IMR-90 (cell line): ENCODE data around the gene SMIM29. TPM values are rescaled to one million over a fixed set of nuclear protein-coding genes. Genes with fewer than 3 reads are reported as not detected.

Experiments used
- ATAC-seq: fragments of 200-7000 bp; cut with Tn5 transposase; 2 replicates; pipeline ENCODE4 v1.9.1; 2020; ENCODE audit warnings: low read depth, mild to moderate bottlenecking, moderate library complexity
- BruUV-seq: library from RNA; stranded (reverse); fragments of 400-500 nt; replicated peaks from 2 replicates; lab custom pipeline; 2021; lab: Mats Ljungman, UMichigan
- CTCF ChIA-PET: fragments of 300-600 bp; formaldehyde crosslinking; extraction: SDS; loops from one replicate; lab custom pipeline; 2021; ENCODE audit warnings: antibody characterized with exemption; lab: Yijun Ruan, JAX
- POLR2A ChIA-PET: fragments of 300-600 bp; sonication (Branson Sonifier 250); formaldehyde crosslinking; loops from one replicate; lab custom pipeline; 2022; ENCODE audit warnings: antibody characterized with exemption; ENCODE audit not compliant: unreplicated experiment; lab: Charles Lee
- DNase-seq: peaks from one replicate; pipeline ENCODE4 v3.0.0; 2013
- H2AFZ ChIP-seq: replicated peaks from 2 replicates; pipeline ENCODE3; 2013; ENCODE audit warnings: low read length, mild to moderate bottlenecking; ENCODE audit not compliant: poor library complexity
- H2AK5ac ChIP-seq: 2 replicates; pipeline ENCODE4 v1.6.1; 2013; ENCODE audit warnings: low read depth, low read length, inconsistent platforms
- H2AK9ac ChIP-seq: replicated peaks from 2 replicates; pipeline ENCODE3; 2013; ENCODE audit warnings: mild to moderate bottlenecking, low read depth, low read length, moderate library complexity; ENCODE audit not compliant: poor library complexity
- H2BK120ac ChIP-seq: 2 replicates; pipeline ENCODE4 v1.6.1; 2013; ENCODE audit warnings: low read depth, low read length, inconsistent platforms
- H2BK15ac ChIP-seq: 3 replicates; pipeline ENCODE4 v1.6.1; 2013; ENCODE audit warnings: low read depth, low read length, inconsistent platforms
- H2BK20ac ChIP-seq: 2 replicates; pipeline ENCODE4 v1.6.1; 2013; ENCODE audit warnings: low read depth, mild to moderate bottlenecking, inconsistent platforms, low read length, moderate library complexity
- H2BK5ac ChIP-seq: 2 replicates; pipeline ENCODE4 v1.6.1; 2013; ENCODE audit warnings: mild to moderate bottlenecking, low read depth, low read length, inconsistent platforms; ENCODE audit not compliant: poor library complexity, severe bottlenecking
- H3K14ac ChIP-seq: replicated peaks from 2 replicates; pipeline ENCODE4 v1.6.1; 2013; ENCODE audit warnings: low read depth, low read length, inconsistent platforms
- H3K18ac ChIP-seq: 2 replicates; pipeline ENCODE4 v1.6.1; 2013; ENCODE audit warnings: low read depth, low read length, control low read depth
- H3K23ac ChIP-seq: 2 replicates; pipeline ENCODE4 v1.6.1; 2013; ENCODE audit warnings: low read depth, low read length, inconsistent platforms
- H3K27ac ChIP-seq: 2 replicates; pipeline ENCODE4 v1.5.1; 2013; ENCODE audit warnings: mild to moderate bottlenecking, control low read depth, low read length; ENCODE audit not compliant: insufficient read depth
- H3K27me3 ChIP-seq: 2 replicates; pipeline ENCODE4 v1.6.1; 2013; ENCODE audit warnings: low read length; ENCODE audit not compliant: control insufficient read depth, insufficient read depth
- H3K36me3 ChIP-seq: 2 replicates; pipeline ENCODE4 v1.6.1; 2013; ENCODE audit warnings: low read length, mixed read lengths; ENCODE audit not compliant: control insufficient read depth, insufficient read depth
- H3K4ac ChIP-seq: 2 replicates; pipeline ENCODE4 v1.6.1; 2013; ENCODE audit warnings: low read depth, low read length, inconsistent platforms
- H3K4me1 ChIP-seq: 2 replicates; pipeline ENCODE4 v1.6.1; 2013; ENCODE audit warnings: low read length, mixed read lengths; ENCODE audit not compliant: control insufficient read depth, insufficient read depth
- H3K4me2 ChIP-seq: 2 replicates; pipeline ENCODE4 v1.6.1; 2013; ENCODE audit warnings: low read depth, mild to moderate bottlenecking, control low read depth, low read length, moderate library complexity
- H3K4me3 ChIP-seq: 2 replicates; pipeline ENCODE4 v1.5.1; 2013; ENCODE audit warnings: low read depth, mild to moderate bottlenecking, control low read depth, low read length, moderate library complexity; ENCODE audit not compliant: insufficient read depth
- H3K56ac ChIP-seq: 2 replicates; pipeline ENCODE4 v1.6.1; 2013; ENCODE audit warnings: low read length, inconsistent platforms; ENCODE audit not compliant: insufficient read depth; ENCODE audit errors: extremely low read depth
- H3K79me1 ChIP-seq, 2 experiments: 2 replicates each; pipeline ENCODE4 v1.6.1; 2013; ENCODE audit warnings: low read length in 2 of 2, inconsistent platforms in 1 of 2, low read depth in 1 of 2
- H3K9ac ChIP-seq: 2 replicates; pipeline ENCODE4 v1.6.1; 2013; ENCODE audit warnings: low read depth, low read length, control low read depth
- H3K9me1 ChIP-seq: 2 replicates; pipeline ENCODE4 v1.6.1; 2013; ENCODE audit warnings: low read length, inconsistent platforms; ENCODE audit not compliant: insufficient read depth
- H3K9me3 ChIP-seq: 2 replicates; pipeline ENCODE4 v1.6.1; 2013; ENCODE audit warnings: low read length; ENCODE audit not compliant: control insufficient read depth, insufficient read depth
- H4K20me1 ChIP-seq: 2 replicates; pipeline ENCODE4 v1.6.1; 2013; ENCODE audit warnings: low read length, inconsistent platforms; ENCODE audit not compliant: insufficient read depth
- H4K5ac ChIP-seq: 2 replicates; pipeline ENCODE4 v1.6.1; 2013; ENCODE audit warnings: mild to moderate bottlenecking, low read depth, low read length, control low read depth
- H4K8ac ChIP-seq, 2 experiments: 2 replicates each; pipeline ENCODE4 v1.6.1; 2013; ENCODE audit warnings: low read depth in 2 of 2, low read length in 2 of 2, control low read depth in 1 of 2, inconsistent platforms in 1 of 2
- H4K91ac ChIP-seq: 2 replicates; pipeline ENCODE4 v1.6.1; 2013; ENCODE audit warnings: low read depth, low read length, inconsistent platforms; ENCODE audit not compliant: insufficient read depth
- BHLHE40 ChIP-seq: fragments of 150-350 bp; IDR thresholded peaks from 2 replicates; pipeline ENCODE4 v1.6.1; 2016; ENCODE audit warnings: mild to moderate bottlenecking, low read depth, low read length
- CHD1 ChIP-seq: IDR thresholded peaks from 2 replicates; pipeline ENCODE4 v1.6.1; 2012; ENCODE audit warnings: low read depth, low read length, improper control_type of control experiment
- CTCF ChIP-seq: conservative IDR thresholded peaks from 2 replicates; pipeline ENCODE4 v1.5.1; 2012; ENCODE audit warnings: mild to moderate bottlenecking, low read depth, low read length, improper control_type of control experiment
- MAFK ChIP-seq: IDR thresholded peaks from 2 replicates; pipeline ENCODE4 v1.6.1; 2012; ENCODE audit warnings: low read depth, low read length, improper control_type of control experiment
- MXI1 ChIP-seq: IDR thresholded peaks from 2 replicates; pipeline ENCODE4 v1.6.1; 2012; ENCODE audit warnings: low read depth, mild to moderate bottlenecking, low read length, moderate library complexity, borderline replicate concordance
- NFE2L2 ChIP-seq: fragments of 150-350 bp; IDR thresholded peaks from 2 replicates; pipeline ENCODE4 v1.6.1; 2016; ENCODE audit warnings: low read depth, mild to moderate bottlenecking, low read length
- RCOR1 ChIP-seq: IDR thresholded peaks from 2 replicates; pipeline ENCODE4 v1.6.1; 2012; ENCODE audit warnings: mild to moderate bottlenecking, low read length, improper control_type of control experiment; ENCODE audit not compliant: insufficient replicate concordance
- WGBS, 2 experiments: methylation state at CpG; one replicate each; pipeline versions ENCODE4 v1.1.5 to v1.1.7; 2013; ENCODE audit warnings: missing lambda C conversion rate in 2 of 2; ENCODE audit not compliant: insufficient read length in 1 of 2; ENCODE audit errors: extremely low coverage in 2 of 2; 5-methylcytosine and 5-hydroxymethylcytosine counted together
- dilution Hi-C: fragments of 300-500 bp; cut with HindIII; formaldehyde crosslinking; loops from one replicate; pipeline ENCODE4 v1.14.3; 2018; ENCODE audit warnings: low sequenced_read_pairs; ENCODE audit not compliant: unreplicated experiment
- in situ Hi-C: fragments of 300-500 bp; cut with MboI; formaldehyde crosslinking; loops from 3 replicates; pipeline ENCODE4 v1.14.3; 2019; ENCODE audit warnings: low sequenced_read_pairs, inconsistent platforms, mixed read lengths
- intact Hi-C: fragments of 100-400 bp; cut with micrococcal nuclease; formaldehyde crosslinking; loops from 2 replicates; pipeline ENCODE4 v1.10.0; 2022
- polyA plus RNA-seq, 3 experiments: library from polyadenylated mRNA; depleted of rRNA; stranded (reverse); fragments of >200 nt; gene quantifications; 2 replicates each; pipeline ENCODE4 v1.2.3, GENCODE V29; 2012; ENCODE audit warnings: low replicate concordance in 1 of 3
- total RNA-seq: library from RNA; depleted of rRNA; stranded (reverse); fragments of >200 nt; gene quantifications from 2 replicates; pipeline ENCODE4 v1.2.3, GENCODE V29; 2012

Gene SMIM29
- total and polyA plus RNA-seq, 2 of the 4 experiments (the other 2 are of a cell fraction), result 8.4 to 28.9 TPM

DNA sequence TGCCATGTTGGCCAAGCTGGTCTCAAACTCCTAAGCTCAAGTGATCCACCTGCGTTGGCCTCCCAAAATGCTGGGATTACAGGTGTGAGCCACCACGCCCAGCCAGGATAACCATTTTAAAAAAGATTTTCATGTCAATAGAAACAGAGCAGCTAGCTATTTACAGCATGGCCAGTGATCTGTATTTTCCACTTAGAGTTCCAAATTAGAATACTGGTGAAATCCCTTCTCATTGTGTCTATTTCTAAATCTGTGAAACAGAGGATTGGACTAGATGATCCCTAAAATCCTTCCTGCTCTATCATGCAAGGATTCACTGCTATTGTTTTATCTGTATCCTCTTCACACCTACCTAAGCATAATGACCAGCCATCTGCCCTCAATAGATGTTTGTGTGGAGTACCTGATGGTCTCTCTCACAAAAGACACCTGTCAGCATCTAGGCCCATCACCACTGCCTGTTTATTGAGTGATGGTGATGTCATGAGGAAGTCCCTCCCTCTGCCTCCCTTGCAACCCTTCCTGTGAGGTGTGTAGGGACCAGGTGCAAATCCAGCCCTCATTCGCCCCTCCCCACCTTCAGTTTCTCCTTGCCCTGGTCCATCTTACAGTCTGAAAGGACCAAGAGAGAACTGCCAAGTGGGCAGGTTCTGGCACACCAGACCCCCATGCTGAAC, 26.5 kb upstream of the SMIM29 start:
- no peak overlapping the region for H4K91ac ChIP-seq
- POLR2A ChIA-PET, result no interaction called here
- H3K9ac ChIP-seq, result no peak overlapping the region

More for the DNA sequence above, 26.5 kb upstream of the SMIM29 start:
- no peak overlapping the region for H3K4ac ChIP-seq
- H3K4me2 ChIP-seq, result no peak overlapping the region
- no peak overlapping the region for H2AK5ac ChIP-seq
- dilution Hi-C loops, result no loop called here
- H3K23ac ChIP-seq, result no peak overlapping the region
- BruUV-seq, result no TSS peak
- H4K5ac ChIP-seq, result no peak overlapping the region
- H3K9me3 ChIP-seq, result no peaks in the 10 kb centered on the region
- H2BK120ac ChIP-seq, result no peak overlapping the region
- DNase-seq (no peak), ATAC-seq (no peak)
- H3K18ac ChIP-seq, result no peak overlapping the region
- H2BK20ac ChIP-seq, result no peak overlapping the region
- no peak for TF ChIP-seq BHLHE40
- no peak for TF ChIP-seq MAFK
- no peak for TF ChIP-seq MXI1
- no peak for TF ChIP-seq RCOR1
- no peak for TF ChIP-seq CHD1
- no peak for TF ChIP-seq NFE2L2
- no peak for TF ChIP-seq CTCF
- no peaks in the 10 kb centered on the region for H3K27me3 ChIP-seq
- WGBS, 2 experiments, result no CpG with 5 or more reads among the region's 3 CpGs
- H2BK5ac ChIP-seq, result no peak overlapping the region
- H3K27ac ChIP-seq, result no peak overlapping the region
- no peak overlapping the region for H2AFZ ChIP-seq
- H3K4me1 ChIP-seq, result 0 out of 2 replicates have a peak, but pooled peaks cover 2% of the 10 kb centered on the region
- H3K14ac ChIP-seq, result no peak overlapping the region
- intact Hi-C loops, result no loop called here
- H2AK9ac ChIP-seq, result no peak overlapping the region
- H4K8ac ChIP-seq, result no peak overlapping the region
- H3K4me3 ChIP-seq, result no peak overlapping the region
- H3K79me1 ChIP-seq, result no peaks in the 10 kb centered on the region
- no peaks in the 10 kb centered on the region; the same call in 1 of the 2 replicates for H4K20me1 ChIP-seq
- CTCF ChIA-PET, result no interaction called here
- H3K9me1 ChIP-seq, result peaks cover 11% of the 10 kb centered on the region; the same call in 1 of the 2 replicates
- in situ Hi-C loops, result no loop called here
- peaks cover 4% of the 10 kb centered on the region; the same call in 1 of the 2 replicates for H3K36me3 ChIP-seq
- no peak overlapping the region for H3K56ac ChIP-seq
- H2BK15ac ChIP-seq, result no peak overlapping the region
